BJ (cell line): Measurements from ENCODE around the gene CLDN7. TPM values are rescaled to one million over a fixed set of nuclear protein-coding genes. Genes with fewer than 3 reads are reported as not detected.

Experiments
- CTCF ChIA-PET: fragments of 350-600 bp; formaldehyde crosslinking; extraction: SDS; loops from one replicate; lab custom pipeline; 2021; ENCODE audit warnings: antibody characterized with exemption, inconsistent platforms; lab: Yijun Ruan, JAX
- POLR2A ChIA-PET: fragments of 300-600 bp; sonication (Branson Sonifier 250); formaldehyde crosslinking; extraction: SDS; loops from one replicate; lab custom pipeline; 2021; ENCODE audit warnings: antibody characterized with exemption; lab: Charles Lee
- DNase-seq: peaks from one replicate; pipeline ENCODE4 v3.0.0-alpha.2; 2011; ENCODE audit warnings: low read depth
- H3K27me3 ChIP-seq: 2 replicates; pipeline ENCODE4 v1.6.0; 2011; ENCODE audit warnings: low read length; ENCODE audit not compliant: control insufficient read depth, insufficient read depth
- H3K36me3 ChIP-seq: 2 replicates; pipeline ENCODE4 v1.5.1; 2011; ENCODE audit warnings: low read length; ENCODE audit not compliant: control insufficient read depth, insufficient read depth
- H3K4me3 ChIP-seq: 2 replicates; pipeline ENCODE4 v1.5.1; 2011; ENCODE audit warnings: low read depth, mild to moderate bottlenecking, control low read depth, low read length
- polyA plus RNA-seq: library from polyadenylated mRNA; depleted of rRNA; stranded (reverse); fragments of >200 nt; gene quantifications from 2 replicates; pipeline ENCODE4 v1.2.3, GENCODE V29; 2011
- TF ChIP-seq, protein P1 (sequence below): IDR thresholded peaks from 2 replicates; pipeline ENCODE4 v1.5.1; 2011; ENCODE audit warnings: low read depth, mild to moderate bottlenecking, control low read depth, inconsistent platforms, low read length, moderate library complexity; ENCODE audit not compliant: insufficient read depth

The CLDN7 gene
- polyA plus RNA-seq, 1 experiment = 2.1 TPM

DNA sequence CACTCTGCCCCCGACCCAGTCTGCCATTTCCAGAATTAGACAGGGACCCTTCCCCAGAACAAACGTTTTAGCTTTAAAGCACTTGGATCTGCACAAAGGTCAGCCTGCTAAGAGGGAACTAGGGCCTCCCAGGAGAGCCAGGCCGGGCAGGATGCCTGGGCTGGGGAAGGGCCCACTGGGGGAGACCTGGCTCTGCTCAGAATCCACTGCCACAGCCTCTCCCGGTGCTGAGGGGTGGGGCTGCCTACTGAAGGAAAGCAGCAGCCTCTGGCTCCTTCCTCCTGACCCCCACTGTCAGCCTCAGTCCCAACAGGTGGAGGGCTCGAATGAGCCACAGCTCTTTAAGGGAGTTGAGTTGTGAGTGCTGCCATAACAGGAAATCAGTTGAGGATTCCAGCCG is 30.5 kb upstream of the CLDN7 start:
- DNase-seq = no peak
- CTCF ChIA-PET = interaction anchor here (1.2 to 2.0 kb wide), 3 partner anchors 11 to 72 kb away, joined by 3 to 6 read pairs (median 4); partner anchors contain the start of gene SLC2A4
- Histone ChIP-seq H3K27me3 (peaks cover 26% of the 10 kb centered on the region), H3K36me3 (no peaks in the 10 kb centered on the region), H3K4me3 (no peak overlapping the region)
- POLR2A ChIA-PET = no interaction called here
- TF ChIP-seq, protein P1, sequence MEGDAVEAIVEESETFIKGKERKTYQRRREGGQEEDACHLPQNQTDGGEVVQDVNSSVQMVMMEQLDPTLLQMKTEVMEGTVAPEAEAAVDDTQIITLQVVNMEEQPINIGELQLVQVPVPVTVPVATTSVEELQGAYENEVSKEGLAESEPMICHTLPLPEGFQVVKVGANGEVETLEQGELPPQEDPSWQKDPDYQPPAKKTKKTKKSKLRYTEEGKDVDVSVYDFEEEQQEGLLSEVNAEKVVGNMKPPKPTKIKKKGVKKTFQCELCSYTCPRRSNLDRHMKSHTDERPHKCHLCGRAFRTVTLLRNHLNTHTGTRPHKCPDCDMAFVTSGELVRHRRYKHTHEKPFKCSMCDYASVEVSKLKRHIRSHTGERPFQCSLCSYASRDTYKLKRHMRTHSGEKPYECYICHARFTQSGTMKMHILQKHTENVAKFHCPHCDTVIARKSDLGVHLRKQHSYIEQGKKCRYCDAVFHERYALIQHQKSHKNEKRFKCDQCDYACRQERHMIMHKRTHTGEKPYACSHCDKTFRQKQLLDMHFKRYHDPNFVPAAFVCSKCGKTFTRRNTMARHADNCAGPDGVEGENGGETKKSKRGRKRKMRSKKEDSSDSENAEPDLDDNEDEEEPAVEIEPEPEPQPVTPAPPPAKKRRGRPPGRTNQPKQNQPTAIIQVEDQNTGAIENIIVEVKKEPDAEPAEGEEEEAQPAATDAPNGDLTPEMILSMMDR = no peak

DNA sequence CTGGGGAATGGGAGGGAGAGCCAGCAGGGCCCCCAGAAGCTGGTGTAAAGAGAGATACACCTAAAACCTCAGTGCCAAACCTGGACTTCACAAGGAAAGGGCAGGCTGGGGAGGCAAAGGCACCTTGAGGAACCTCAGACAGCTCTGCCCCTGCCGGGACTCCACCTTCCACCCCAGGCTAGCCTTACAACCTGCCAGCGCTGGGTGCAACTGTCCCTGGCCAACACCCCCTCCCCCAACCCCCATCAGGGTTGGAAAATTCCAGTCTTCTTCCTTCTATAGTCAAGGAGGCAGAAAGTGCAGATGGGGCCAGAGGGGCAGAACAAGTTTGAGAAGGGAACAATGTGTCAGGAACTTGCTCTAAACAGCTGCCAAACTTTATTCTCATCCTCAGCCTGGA is 29.9 kb upstream of the CLDN7 start:
- no peak for DNase-seq
- CTCF ChIA-PET = interaction anchor here (1.2 to 2.0 kb wide), 3 partner anchors 10 to 71 kb away, joined by 3 to 6 read pairs (median 4); partner anchors contain the start of gene SLC2A4
- POLR2A ChIA-PET = no interaction called here
- Histone ChIP-seq H3K4me3 (no peak overlapping the region), H3K36me3 (no peaks in the 10 kb centered on the region), H3K27me3 (peaks cover 27% of the 10 kb centered on the region)
- TF ChIP-seq, protein P1 = no peak

DNA sequence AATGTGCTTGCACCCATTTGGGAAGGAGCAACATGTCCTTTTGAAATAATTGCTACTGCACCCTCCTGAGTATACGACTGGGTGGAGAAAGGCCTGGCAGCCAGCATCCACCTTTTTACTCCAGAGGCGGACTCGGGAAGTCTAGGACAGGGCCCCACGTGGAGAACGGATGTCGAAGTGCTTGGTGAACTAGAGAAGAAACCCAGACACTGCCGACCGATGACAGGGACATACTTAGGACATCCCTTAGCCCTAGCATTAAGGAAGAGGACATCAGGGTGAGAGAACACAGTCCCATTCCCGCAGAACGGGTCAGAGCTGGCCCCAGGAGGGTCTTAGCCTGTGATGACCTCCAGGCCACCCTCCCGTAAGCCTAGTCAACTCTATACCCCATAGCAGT is 28.4 kb upstream of the CLDN7 start:
- DNase-seq = no peak
- Histone ChIP-seq H3K27me3 (peaks cover 32% of the 10 kb centered on the region), H3K36me3 (no peaks in the 10 kb centered on the region), H3K4me3 (no peak overlapping the region)
- POLR2A ChIA-PET = no interaction called here
- CTCF ChIA-PET = interaction anchor here (2.0 kb wide), 1 partner anchor 9 kb away, joined by 6 read pairs; the partner anchor contains the start of gene SLC2A4
- TF ChIP-seq, protein P1 = no peak

DNA sequence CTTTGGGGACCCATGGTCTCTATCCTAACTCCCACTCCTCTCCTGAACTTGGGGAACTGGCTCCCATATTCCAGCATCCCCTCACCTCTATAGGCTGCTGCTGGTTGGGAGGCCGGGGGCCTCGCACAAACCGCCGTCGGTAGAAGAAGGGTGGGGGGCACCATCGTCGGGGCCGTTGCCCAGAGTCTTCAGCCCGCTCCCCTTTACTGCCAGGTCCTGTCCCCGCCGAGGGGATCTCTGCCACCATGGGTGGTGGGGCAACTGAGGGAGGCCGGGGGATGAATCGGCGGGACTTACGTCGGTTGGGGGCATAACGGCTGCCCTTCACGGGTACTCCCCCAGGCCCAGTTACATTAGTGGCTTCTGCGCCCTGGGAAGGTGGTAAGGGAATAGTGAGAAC is 27.9 kb upstream of the CLDN7 start:
- POLR2A ChIA-PET = no interaction called here
- no peak overlapping the region for H3K4me3 ChIP-seq
- CTCF ChIA-PET = no interaction called here
- peaks cover 32% of the 10 kb centered on the region for H3K27me3 ChIP-seq
- no peaks in the 10 kb centered on the region for H3K36me3 ChIP-seq
- TF ChIP-seq, protein P1 = no peak
- no peak for DNase-seq

DNA sequence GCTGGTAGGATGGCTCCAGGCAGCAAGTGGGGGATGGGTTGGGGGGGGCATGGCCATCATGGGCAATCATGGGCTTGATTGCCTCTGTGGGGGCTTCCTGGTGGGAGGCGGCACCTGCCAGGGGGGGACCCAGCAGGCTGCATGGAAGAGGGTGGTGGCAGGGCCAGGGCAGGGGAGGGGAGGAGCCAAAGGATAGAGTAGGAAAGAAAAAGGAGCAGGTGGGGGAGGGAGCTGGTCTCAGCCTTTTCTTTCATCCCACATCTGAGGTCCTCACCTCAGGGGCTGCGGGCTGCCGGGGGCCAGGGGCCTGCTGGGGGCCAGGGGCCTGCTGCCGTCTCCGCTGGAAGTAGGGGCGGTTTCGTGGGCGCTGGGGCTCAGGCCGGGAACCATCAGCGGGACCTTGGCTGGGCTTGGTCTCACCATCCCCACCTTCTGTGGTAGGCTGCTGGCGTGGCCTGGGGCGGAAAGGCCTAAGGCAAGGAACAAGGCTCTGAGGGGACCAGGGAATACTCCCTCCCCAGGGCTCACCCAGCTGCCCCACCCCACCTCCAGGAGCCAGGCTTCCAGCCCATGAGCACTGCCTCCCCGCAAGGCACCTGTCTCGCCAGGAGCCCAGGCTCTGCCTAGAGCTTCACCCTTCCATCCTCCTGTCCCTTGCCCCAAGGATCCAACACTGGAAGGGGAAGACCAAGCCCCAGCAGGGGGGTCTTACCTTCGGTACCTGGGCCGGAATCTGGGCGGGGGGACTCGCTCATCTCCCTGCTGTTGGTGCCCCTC is 27.2 kb upstream of the CLDN7 start:
- Histone ChIP-seq H3K4me3 (no peak overlapping the region), H3K36me3 (no peaks in the 10 kb centered on the region), H3K27me3 (peaks cover 30% of the 10 kb centered on the region)
- ChIA-PET POLR2A (no interaction called here), CTCF (no interaction called here)
- TF ChIP-seq, protein P1 = no peak
- no peak for DNase-seq
